ENCODE results near the gene SRL. TPM values are rescaled to one million over a fixed set of nuclear protein-coding genes. Genes with fewer than 3 reads are reported as not detected.

Gene SRL
- total and polyA plus RNA-seq, 2 of the 13 experiments (the other 11 are each of a cell fraction or from before 2014, with no cell fraction given): 0.05 TPM; not detected in 1

- TF ChIP-seq KIAA2018 (CRISPR knock-in tag; IDR thresholded peaks at IDR 0.05; ENCODE audit: borderline replicate concordance): peak; percentile 89; the same call in 1 of the 2 replicates
- TF ChIP-seq MTERF4 (CRISPR knock-in tag; IDR thresholded peaks at IDR 0.05): peak; percentile 88; the same call in 1 of the 2 replicates
- no peak for TF ChIP-seq ZFP41 (CRISPR knock-in tag; IDR thresholded peaks at IDR 0.05; ENCODE audit: borderline replicate concordance)
- TF ChIP-seq CENPBD1 (CRISPR knock-in tag; IDR thresholded peaks at IDR 0.05; ENCODE audit: borderline replicate concordance, low read depth): no peak
- no peak; the same call in 1 of the 2 replicates for TF ChIP-seq ZNF724P (CRISPR knock-in tag; IDR thresholded peaks at IDR 0.05; ENCODE audit: borderline replicate concordance)
- no peak for TF ChIP-seq AGO1 (IDR thresholded peaks at IDR 0.05; ENCODE audit: low read depth, low read length, poor library complexity, severe bottlenecking)
- no peak; the same call in 1 of the 2 replicates for TF ChIP-seq ZNF337 (CRISPR knock-in tag; IDR thresholded peaks at IDR 0.05; ENCODE audit: borderline replicate concordance, low read depth)
- no peak for TF ChIP-seq SIX4 (CRISPR knock-in tag; IDR thresholded peaks at IDR 0.05)
- TF ChIP-seq ZNF574 (CRISPR knock-in tag; IDR thresholded peaks at IDR 0.05): peak; percentile 81
- TF ChIP-seq FOXO4 (CRISPR knock-in tag; conservative IDR thresholded peaks at IDR 0.05): no peak
- TF ChIP-seq NFIC (IDR thresholded peaks at IDR 0.05; ENCODE audit: low read length): no peak
- peak; percentile 36; the same call in 1 of the 2 replicates for TF ChIP-seq ETV5 (CRISPR knock-in tag; IDR thresholded peaks at IDR 0.05; ENCODE audit: borderline replicate concordance)
Measured at GRCh38 chr16:4253394-4254150, 11.7 kb upstream of the SRL start (continued).

Data from HepG2 (cell line).